AG10803 (cell line): Measurements from ENCODE around the gene SEL1L3.

Experiments used
- DNase-seq: peaks from one replicate; pipeline ENCODE4 v3.0.0; 2010; ENCODE audit warnings: low read depth
- H3K4me3 ChIP-seq: 2 replicates; pipeline ENCODE4 v1.5.1; 2011; ENCODE audit warnings: mild to moderate bottlenecking, low read length, control low read depth
- TF ChIP-seq, protein P1 (sequence below): conservative IDR thresholded peaks from 2 replicates; pipeline ENCODE4 v1.5.1; 2011; ENCODE audit warnings: mild to moderate bottlenecking, low read length, control low read depth, inconsistent platforms

The SEL1L3 gene

DNA sequence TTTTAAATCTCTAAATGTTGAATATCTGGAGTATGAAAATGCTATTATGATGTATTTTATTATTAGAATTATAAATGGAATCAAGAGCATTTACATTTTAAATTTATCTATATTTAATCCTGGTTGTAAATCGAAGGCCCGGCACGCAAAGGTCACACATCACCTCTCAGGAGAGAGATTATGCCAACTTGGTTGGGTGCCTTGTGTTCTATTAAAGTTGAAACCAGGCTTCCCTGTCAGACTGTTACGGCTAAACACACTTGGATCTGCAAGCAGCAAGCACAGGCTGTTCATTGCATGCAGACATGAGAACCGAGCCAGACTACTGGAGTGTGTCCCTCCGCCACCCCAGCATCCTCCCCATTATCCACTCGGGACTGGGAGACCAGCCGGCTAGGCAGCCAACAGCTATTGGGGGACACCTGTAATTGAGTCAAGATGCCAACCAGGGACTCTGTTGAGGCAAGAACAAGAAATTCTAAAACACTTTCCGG lies 16.4 kb upstream of the SEL1L3 start:
- TF ChIP-seq, protein P1, sequence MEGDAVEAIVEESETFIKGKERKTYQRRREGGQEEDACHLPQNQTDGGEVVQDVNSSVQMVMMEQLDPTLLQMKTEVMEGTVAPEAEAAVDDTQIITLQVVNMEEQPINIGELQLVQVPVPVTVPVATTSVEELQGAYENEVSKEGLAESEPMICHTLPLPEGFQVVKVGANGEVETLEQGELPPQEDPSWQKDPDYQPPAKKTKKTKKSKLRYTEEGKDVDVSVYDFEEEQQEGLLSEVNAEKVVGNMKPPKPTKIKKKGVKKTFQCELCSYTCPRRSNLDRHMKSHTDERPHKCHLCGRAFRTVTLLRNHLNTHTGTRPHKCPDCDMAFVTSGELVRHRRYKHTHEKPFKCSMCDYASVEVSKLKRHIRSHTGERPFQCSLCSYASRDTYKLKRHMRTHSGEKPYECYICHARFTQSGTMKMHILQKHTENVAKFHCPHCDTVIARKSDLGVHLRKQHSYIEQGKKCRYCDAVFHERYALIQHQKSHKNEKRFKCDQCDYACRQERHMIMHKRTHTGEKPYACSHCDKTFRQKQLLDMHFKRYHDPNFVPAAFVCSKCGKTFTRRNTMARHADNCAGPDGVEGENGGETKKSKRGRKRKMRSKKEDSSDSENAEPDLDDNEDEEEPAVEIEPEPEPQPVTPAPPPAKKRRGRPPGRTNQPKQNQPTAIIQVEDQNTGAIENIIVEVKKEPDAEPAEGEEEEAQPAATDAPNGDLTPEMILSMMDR: no peak
- DNase-seq: no peak

DNA sequence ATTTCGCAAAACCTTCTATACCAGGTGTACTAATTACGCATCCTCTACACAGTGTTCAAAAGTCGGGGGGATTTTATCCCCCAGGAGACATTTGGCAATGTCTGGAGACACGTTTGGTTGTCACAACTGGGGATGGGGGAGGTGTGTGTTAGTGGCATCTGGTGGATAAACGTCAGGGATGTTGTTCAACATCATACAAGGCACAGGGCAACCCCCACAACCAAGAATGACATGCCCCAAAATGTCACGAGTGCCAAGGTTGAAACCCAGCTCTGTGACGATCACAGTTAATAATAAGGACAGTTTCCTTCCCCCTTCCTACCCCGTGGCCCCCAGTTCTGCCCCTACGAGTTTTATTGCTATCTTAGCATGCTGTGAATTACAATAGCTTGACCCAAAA lies 15.9 kb upstream of the SEL1L3 start:
- H3K4me3 ChIP-seq: no peak overlapping the region
- no peak for DNase-seq
- TF ChIP-seq, protein P1: no peak

More for the DNA sequence above, 16.4 kb upstream of the SEL1L3 start:
- no peak overlapping the region for H3K4me3 ChIP-seq

DNA sequence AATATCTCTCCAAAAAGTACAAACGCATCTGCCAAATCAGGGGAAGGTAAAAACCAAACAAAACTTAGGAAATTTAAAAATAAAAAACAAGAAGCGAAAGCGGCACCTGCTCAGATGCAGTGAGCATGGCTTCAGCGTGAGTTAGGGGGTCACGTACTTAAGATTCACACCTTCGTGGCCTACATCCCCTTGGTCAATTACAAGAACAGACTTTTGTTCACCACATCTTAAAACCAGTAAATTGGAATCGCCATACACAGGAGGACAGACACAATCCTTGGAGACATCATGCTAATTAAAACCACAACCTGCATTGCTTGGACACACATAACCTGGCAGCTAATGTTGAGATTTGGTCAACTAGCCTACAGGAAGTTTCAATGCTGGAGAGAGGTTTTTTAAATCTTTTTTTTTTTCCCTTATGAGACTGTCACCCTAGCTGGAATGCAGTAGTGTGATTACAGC lies 12.5 kb upstream of the SEL1L3 start:
- TF ChIP-seq, protein P1: no peak

DNA sequence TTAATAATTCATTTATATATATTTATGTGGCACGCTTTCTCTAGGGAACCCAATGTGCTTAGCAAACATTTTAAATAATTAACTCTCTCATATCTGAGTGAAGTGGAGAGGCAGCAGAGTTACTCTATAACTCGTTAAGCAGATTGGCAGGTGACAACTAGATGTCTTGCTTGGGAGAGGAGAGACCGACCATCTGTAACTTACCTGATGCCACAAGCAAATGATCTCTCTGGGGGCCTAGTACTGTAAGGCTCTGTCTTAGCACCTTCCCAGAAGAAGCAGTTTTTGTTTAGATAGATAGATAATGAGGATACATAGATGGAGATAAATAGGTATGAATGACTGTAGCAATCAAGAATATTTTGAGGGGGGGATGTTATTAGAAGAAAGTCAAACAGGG lies 11.9 kb upstream of the SEL1L3 start:
- no peak overlapping the region for H3K4me3 ChIP-seq
- DNase-seq: no peak
- TF ChIP-seq, protein P1: no peak

More for the DNA sequence above, 12.5 kb upstream of the SEL1L3 start:
- no peak for DNase-seq
- H3K4me3 ChIP-seq: no peak overlapping the region

DNA sequence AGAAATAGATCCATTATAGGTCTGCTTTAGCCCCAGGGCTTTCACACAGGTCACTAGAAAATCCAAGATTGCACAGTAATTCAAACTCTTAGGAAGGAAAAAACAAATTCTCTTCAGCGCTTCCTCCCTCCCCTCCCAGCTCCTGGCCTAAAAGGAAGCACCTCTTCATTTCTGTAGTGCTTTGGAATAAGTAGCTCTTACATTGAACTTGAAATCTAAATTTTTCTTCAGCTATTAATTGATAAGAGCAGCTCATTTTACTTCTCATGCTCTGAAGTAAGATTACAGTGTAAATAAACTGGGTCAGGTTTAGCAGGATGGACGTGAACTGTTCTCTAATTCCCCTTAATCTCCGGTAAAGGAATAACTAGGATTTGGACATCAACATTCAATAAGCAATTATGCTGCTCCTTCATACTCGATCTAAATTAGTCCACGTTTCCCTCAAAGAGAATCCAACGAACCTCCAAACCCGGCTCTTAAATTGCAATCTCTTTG lies 10.9 kb upstream of the SEL1L3 start:
- TF ChIP-seq, protein P1: no peak

DNA sequence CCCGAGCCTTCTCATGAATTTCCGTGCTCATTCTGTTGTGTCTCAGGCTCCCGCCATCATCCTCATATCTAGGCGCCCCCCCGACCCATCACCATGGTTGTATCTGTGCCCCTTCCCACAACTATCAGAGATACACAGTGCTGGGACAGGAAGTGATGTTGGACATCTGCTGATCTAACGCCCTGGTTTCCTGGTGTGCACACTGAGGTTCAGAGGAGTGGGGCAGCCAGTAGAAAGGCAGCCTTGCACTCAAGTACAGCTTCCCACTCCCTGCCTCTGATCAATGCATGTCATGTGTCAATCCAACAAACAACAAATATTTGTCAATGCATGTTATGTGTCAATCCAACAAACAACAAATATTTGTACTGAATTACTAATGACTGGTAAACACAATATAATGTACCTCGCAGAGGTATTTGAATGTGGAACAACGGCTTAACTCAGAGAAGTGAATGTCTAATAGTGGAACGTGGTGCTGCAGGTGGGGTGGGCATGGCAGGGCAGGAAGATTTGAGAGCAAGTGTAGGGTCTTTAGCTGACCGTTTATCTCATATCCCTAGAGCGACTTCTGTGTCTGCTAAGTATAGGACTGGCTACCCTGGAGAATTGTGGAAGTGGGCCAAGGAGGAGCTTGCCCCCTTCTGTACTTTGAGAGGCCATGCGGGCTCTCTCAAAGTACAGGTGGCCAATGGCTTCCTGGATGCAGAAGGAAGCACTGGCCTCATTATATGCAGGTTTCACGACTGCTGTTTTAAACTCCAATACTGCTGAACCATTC lies 10.3 kb upstream of the SEL1L3 start:
- no peak overlapping the region for H3K4me3 ChIP-seq
- TF ChIP-seq, protein P1: no peak
- DNase-seq: no peak

More for the DNA sequence above, 10.9 kb upstream of the SEL1L3 start:
- DNase-seq: no peak
- no peak overlapping the region for H3K4me3 ChIP-seq

DNA sequence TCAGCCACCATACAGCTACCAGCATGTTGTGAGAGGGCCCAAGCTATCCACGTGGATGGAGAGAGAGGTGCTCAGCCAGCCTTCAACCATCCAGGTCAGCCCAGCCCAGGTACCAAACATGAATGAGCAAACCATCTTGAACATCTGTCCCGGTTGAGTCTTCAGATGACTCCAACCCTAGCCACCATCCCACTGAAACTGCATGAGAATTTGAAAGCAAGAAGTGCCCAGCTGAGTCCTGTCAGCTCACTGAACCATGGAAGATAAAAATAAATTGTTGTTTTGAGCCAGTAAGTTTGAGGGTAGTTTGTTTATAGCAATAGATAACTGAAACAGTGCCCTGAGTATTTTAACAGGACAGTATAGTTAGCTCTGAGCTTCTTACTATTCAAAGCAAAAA lies 7.3 kb upstream of the SEL1L3 start:
- no peak for DNase-seq
- TF ChIP-seq, protein P1: no peak

More for the DNA sequence above, 7.3 kb upstream of the SEL1L3 start:
- H3K4me3 ChIP-seq: no peak overlapping the region
